NCI-H2196 (cell line): ENCODE results near the gene CGGBP1.

ENCODE experiments used
- DNase-seq: peaks from one replicate; lab custom pipeline; 2025; ENCODE audit not compliant: unreplicated experiment; lab: John Stamatoyannopoulos, UW

CGGBP1 gene

GRCh38 chr3:88058581-88059379 lies at the start of gene CGGBP1, which contains the start of gene ZNF654:
TSS of gene CGGBP1 (minus strand) at chr3:88059005. CDS start at chr3:88055976, 3,029 bp downstream.
TSS of gene ZNF654 (plus strand) at chr3:88059255. CDS start at chr3:88059320, 65 bp downstream.
- DNase-seq = peak; percentile 86

GRCh38 chr3:88105325-88105724 lies 46.5 kb upstream of the CGGBP1 start:
- DNase-seq = no peak

- DNase-seq = no peak
Observed at GRCh38 chr3:88101142-88101541, 42.3 kb upstream of the CGGBP1 start.

- no peak for DNase-seq
Observed at GRCh38 chr3:88093266-88093665, 34.5 kb upstream of the CGGBP1 start.

GRCh38 chr3:88092270-88092669 lies 33.5 kb upstream of the CGGBP1 start:
- no peak for DNase-seq

- no peak for DNase-seq
Observed at GRCh38 chr3:88090681-88091080, 31.9 kb upstream of the CGGBP1 start.

- no peak for DNase-seq
Observed at GRCh38 chr3:88084097-88084501, 25.3 kb upstream of the CGGBP1 start.

GRCh38 chr3:88082854-88083253 lies 24.0 kb upstream of the CGGBP1 start:
- no peak for DNase-seq

GRCh38 chr3:88078932-88079331 lies 20.1 kb upstream of the CGGBP1 start:
- no peak for DNase-seq

- DNase-seq = no peak
Observed at GRCh38 chr3:88076712-88077111, 17.9 kb upstream of the CGGBP1 start.

- DNase-seq = no peak
Observed at GRCh38 chr3:88075497-88075896, 16.7 kb upstream of the CGGBP1 start.

- DNase-seq = no peak
Observed at GRCh38 chr3:88075072-88075471, 16.3 kb upstream of the CGGBP1 start.

GRCh38 chr3:88061746-88062145 lies 2.9 kb upstream of the CGGBP1 start:
- DNase-seq = no peak

- no peak for DNase-seq
Observed at GRCh38 chr3:88059380-88060170, 770 bp upstream of the CGGBP1 start.

GRCh38 chr3:88058306-88058580 lies 562 bp downstream of the CGGBP1 start:
- no peak for DNase-seq

- no peak for DNase-seq
Observed at GRCh38 chr3:88057630-88058305, 1.0 kb downstream of the CGGBP1 start.

- DNase-seq = no peak
Observed at GRCh38 chr3:88046766-88047165, 12.0 kb downstream of the CGGBP1 start.

- no peak for DNase-seq
Observed at GRCh38 chr3:88044411-88044810, 14.4 kb downstream of the CGGBP1 start.

GRCh38 chr3:88041005-88041404 lies 17.8 kb downstream of the CGGBP1 start:
- DNase-seq = no peak

- DNase-seq = no peak
Observed at GRCh38 chr3:88040529-88040928, 18.3 kb downstream of the CGGBP1 start.

GRCh38 chr3:88038566-88038965 lies 20.2 kb downstream of the CGGBP1 start:
- DNase-seq = no peak

GRCh38 chr3:88036221-88036620 lies 22.6 kb downstream of the CGGBP1 start:
- no peak for DNase-seq
